ENCODE data around the gene SYCE1.

- TF ChIP-seq CTCF (IDR thresholded peaks at IDR 0.05): no peak
- no peak for TF ChIP-seq POLR2AphosphoS5 (IDR thresholded peaks at IDR 0.05)
- no peak for TF ChIP-seq POLR2A (IDR thresholded peaks at IDR 0.05)
Measured at GRCh38 chr10:133592716-133593115, 27.3 kb upstream of the SYCE1 start.
